ENCODE results near the gene GALNT9. TPM values are rescaled to one million over a fixed set of nuclear protein-coding genes. Genes with fewer than 3 reads are reported as not detected.

GALNT9 gene
- polyA plus RNA-seq, 1 of the 3 experiments (the other 2 are of a cell fraction), result not detected

DNA sequence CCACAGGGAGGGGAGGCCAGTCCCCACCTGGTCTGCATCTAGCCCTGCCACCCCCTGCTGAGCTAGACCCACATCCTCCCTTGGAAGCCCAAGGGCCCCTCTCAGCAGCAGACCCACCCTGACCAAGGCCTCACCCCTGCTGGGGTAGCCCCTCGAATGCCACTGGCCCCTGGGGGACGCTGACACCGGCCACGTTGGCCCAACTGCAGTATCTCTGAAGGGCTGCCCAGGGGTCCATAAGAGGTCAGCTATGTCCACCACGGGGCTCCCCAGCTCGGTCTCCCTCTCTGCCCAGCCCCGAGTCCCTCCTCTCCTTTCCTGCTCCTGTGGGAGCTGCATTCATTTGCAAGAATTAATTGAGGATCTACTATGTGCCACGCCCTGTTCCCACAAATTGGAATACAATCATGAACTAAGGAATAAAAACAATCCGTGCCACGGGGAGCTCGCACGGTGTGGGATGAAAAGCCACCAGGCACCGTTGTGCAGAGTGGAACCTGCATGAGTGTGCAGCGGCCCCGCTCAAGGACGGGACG is 71.4 kb downstream of the GALNT9 start:
- no peaks in the 10 kb centered on the region for H3K36me3 ChIP-seq (replicated peaks in 1 of 2; ENCODE audit: control insufficient read depth in 1 of 2, insufficient read depth in 2 of 2, low read length in 1 of 2)
- H3K27ac ChIP-seq (ENCODE audit: low read depth in 2 of 2, low read length in 1 of 2), result no peak overlapping the region
- no peak for DNase-seq
- POLR2A ChIA-PET, result no interaction called here
- H3K4me3 ChIP-seq (ENCODE audit: low read depth in 2 of 2, low read length in 1 of 2), result no peak overlapping the region
- 52% methylated on average over 16 of the region's 17 CpGs for WGBS (ENCODE audit: low lambda C conversion rate)
- no peaks in the 10 kb centered on the region for H3F3A ChIP-seq (replicated peaks; ENCODE audit: insufficient read depth)
- H3K4me2 ChIP-seq, result no peak overlapping the region
- peaks cover 73% of the 10 kb centered on the region for H3K27me3 ChIP-seq (ENCODE audit: insufficient read depth)
- H3K79me2 ChIP-seq (ENCODE audit: insufficient read depth), result no peaks in the 10 kb centered on the region
- no peaks in the 10 kb centered on the region for H3K9me2 ChIP-seq
- no peaks in the 10 kb centered on the region for H3K9me3 ChIP-seq
- H3K9ac ChIP-seq, result no peak overlapping the region
- CTCF ChIA-PET, result no interaction called here
- no peaks in the 10 kb centered on the region for H4K20me1 ChIP-seq (ENCODE audit: insufficient read depth)
- TF ChIP-seq NRF1 (IDR thresholded peaks at IDR 0.05; ENCODE audit: low read depth, low read length) (no peak), RCOR1 (IDR thresholded peaks at IDR 0.05; ENCODE audit: low read length) (no peak), USF1 (IDR thresholded peaks at IDR 0.05; ENCODE audit: borderline replicate concordance, low read depth) (no peak), RFX5 (IDR thresholded peaks at IDR 0.05; ENCODE audit: low read length) (no peak), ELF1 (IDR thresholded peaks at IDR 0.05) (no peak), MAX (IDR thresholded peaks at IDR 0.05; ENCODE audit: low read depth) (no peak), JUND (IDR thresholded peaks at IDR 0.05) (no peak), CHD2 (IDR thresholded peaks at IDR 0.05; ENCODE audit: low read length, partially characterized antibody) (no peak), EP300 (IDR thresholded peaks at IDR 0.05; ENCODE audit: borderline replicate concordance in 1 of 2, low read depth in 1 of 2, low read length in 1 of 2) (no peak), GATA2 (CRISPR knock-in tag; IDR thresholded peaks at IDR 0.05) (no peak), MXI1 (IDR thresholded peaks at IDR 0.05; ENCODE audit: low read depth, low read length) (no peak), FOXM1 (IDR thresholded peaks at IDR 0.05; ENCODE audit: low read depth) (no peak), SIN3A (IDR thresholded peaks at IDR 0.05; ENCODE audit: borderline replicate concordance, low read depth, low read length) (no peak), NFIC (IDR thresholded peaks at IDR 0.05; ENCODE audit: borderline replicate concordance) (no peak), GABPA (IDR thresholded peaks at IDR 0.05; ENCODE audit: low read depth) (no peak)
- TF ChIP-seq, protein P1, sequence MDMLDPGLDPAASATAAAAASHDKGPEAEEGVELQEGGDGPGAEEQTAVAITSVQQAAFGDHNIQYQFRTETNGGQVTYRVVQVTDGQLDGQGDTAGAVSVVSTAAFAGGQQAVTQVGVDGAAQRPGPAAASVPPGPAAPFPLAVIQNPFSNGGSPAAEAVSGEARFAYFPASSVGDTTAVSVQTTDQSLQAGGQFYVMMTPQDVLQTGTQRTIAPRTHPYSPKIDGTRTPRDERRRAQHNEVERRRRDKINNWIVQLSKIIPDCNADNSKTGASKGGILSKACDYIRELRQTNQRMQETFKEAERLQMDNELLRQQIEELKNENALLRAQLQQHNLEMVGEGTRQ (IDR thresholded peaks at IDR 0.05; ENCODE audit: borderline replicate concordance, low read depth, low read length), result no peak
- TF ChIP-seq, protein P2, sequence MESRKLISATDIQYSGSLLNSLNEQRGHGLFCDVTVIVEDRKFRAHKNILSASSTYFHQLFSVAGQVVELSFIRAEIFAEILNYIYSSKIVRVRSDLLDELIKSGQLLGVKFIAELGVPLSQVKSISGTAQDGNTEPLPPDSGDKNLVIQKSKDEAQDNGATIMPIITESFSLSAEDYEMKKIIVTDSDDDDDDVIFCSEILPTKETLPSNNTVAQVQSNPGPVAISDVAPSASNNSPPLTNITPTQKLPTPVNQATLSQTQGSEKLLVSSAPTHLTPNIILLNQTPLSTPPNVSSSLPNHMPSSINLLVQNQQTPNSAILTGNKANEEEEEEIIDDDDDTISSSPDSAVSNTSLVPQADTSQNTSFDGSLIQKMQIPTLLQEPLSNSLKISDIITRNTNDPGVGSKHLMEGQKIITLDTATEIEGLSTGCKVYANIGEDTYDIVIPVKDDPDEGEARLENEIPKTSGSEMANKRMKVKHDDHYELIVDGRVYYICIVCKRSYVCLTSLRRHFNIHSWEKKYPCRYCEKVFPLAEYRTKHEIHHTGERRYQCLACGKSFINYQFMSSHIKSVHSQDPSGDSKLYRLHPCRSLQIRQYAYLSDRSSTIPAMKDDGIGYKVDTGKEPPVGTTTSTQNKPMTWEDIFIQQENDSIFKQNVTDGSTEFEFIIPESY (IDR thresholded peaks at IDR 0.05; ENCODE audit: borderline replicate concordance, low read depth), result no peak
- TF ChIP-seq, protein P3, sequence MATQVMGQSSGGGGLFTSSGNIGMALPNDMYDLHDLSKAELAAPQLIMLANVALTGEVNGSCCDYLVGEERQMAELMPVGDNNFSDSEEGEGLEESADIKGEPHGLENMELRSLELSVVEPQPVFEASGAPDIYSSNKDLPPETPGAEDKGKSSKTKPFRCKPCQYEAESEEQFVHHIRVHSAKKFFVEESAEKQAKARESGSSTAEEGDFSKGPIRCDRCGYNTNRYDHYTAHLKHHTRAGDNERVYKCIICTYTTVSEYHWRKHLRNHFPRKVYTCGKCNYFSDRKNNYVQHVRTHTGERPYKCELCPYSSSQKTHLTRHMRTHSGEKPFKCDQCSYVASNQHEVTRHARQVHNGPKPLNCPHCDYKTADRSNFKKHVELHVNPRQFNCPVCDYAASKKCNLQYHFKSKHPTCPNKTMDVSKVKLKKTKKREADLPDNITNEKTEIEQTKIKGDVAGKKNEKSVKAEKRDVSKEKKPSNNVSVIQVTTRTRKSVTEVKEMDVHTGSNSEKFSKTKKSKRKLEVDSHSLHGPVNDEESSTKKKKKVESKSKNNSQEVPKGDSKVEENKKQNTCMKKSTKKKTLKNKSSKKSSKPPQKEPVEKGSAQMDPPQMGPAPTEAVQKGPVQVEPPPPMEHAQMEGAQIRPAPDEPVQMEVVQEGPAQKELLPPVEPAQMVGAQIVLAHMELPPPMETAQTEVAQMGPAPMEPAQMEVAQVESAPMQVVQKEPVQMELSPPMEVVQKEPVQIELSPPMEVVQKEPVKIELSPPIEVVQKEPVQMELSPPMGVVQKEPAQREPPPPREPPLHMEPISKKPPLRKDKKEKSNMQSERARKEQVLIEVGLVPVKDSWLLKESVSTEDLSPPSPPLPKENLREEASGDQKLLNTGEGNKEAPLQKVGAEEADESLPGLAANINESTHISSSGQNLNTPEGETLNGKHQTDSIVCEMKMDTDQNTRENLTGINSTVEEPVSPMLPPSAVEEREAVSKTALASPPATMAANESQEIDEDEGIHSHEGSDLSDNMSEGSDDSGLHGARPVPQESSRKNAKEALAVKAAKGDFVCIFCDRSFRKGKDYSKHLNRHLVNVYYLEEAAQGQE (IDR thresholded peaks at IDR 0.05; ENCODE audit: low read depth, low read length), result no peak
- H2AFZ ChIP-seq (ENCODE audit: low read depth), result no peak overlapping the region
- peaks cover 0 to 3% of the 10 kb centered on the region in 2 experiments; a peak in 1 of 4 replicates for H3K4me1 ChIP-seq (ENCODE audit: control insufficient read depth in 1 of 2, insufficient read depth in 2 of 2, low read depth in 1 of 2, low read length in 1 of 2)

Measured in SK-N-SH (cell line).